ENCODE measurements around the gene ITIH5.
A peak's percentile ranks its signal among the peaks of the same experiment; 100 is the strongest.

ITIH5 gene

GRCh38 chr10:7532723-7533498 lies 133.9 kb downstream of the ITIH5 start:
- Mint-ChIP-seq H3K9me3 (peaks cover 3% of the 10 kb centered on the region), H3K27me3 (ENCODE audit: low read depth) (peaks cover 33% of the 10 kb centered on the region), H3K27ac (peak overlapping the region in 1 of 3 experiments; percentile 4), H3K4me3 (no peak overlapping the region), H3K36me3 (ENCODE audit: low read depth) (no peaks in the 10 kb centered on the region), H3K4me1 (peaks cover 22% of the 10 kb centered on the region)
- TF ChIP-seq, protein P1, sequence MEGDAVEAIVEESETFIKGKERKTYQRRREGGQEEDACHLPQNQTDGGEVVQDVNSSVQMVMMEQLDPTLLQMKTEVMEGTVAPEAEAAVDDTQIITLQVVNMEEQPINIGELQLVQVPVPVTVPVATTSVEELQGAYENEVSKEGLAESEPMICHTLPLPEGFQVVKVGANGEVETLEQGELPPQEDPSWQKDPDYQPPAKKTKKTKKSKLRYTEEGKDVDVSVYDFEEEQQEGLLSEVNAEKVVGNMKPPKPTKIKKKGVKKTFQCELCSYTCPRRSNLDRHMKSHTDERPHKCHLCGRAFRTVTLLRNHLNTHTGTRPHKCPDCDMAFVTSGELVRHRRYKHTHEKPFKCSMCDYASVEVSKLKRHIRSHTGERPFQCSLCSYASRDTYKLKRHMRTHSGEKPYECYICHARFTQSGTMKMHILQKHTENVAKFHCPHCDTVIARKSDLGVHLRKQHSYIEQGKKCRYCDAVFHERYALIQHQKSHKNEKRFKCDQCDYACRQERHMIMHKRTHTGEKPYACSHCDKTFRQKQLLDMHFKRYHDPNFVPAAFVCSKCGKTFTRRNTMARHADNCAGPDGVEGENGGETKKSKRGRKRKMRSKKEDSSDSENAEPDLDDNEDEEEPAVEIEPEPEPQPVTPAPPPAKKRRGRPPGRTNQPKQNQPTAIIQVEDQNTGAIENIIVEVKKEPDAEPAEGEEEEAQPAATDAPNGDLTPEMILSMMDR (IDR thresholded peaks at IDR 0.05; ENCODE audit: unreplicated experiment in 3 of 3): no peak

GRCh38 chr10:7529638-7530037 lies 137.1 kb downstream of the ITIH5 start:
- TF ChIP-seq, protein P1 (IDR thresholded peaks at IDR 0.05; ENCODE audit: unreplicated experiment in 3 of 3): peak in 1 of 3 experiments; percentile 36
- H3K36me3 Mint-ChIP-seq (ENCODE audit: low read depth): no peaks in the 10 kb centered on the region
- H3K4me3 Mint-ChIP-seq: no peak overlapping the region
- H3K4me1 Mint-ChIP-seq: peaks cover 22% of the 10 kb centered on the region
- peaks cover 2% of the 10 kb centered on the region for H3K9me3 Mint-ChIP-seq
- peaks cover 51% of the 10 kb centered on the region for H3K27me3 Mint-ChIP-seq (ENCODE audit: low read depth)
- H3K27ac Mint-ChIP-seq: no peak overlapping the region

GRCh38 chr10:7527468-7527867 lies 139.3 kb downstream of the ITIH5 start:
- Mint-ChIP-seq H3K4me1 (peaks cover 4% of the 10 kb centered on the region), H3K36me3 (ENCODE audit: low read depth) (no peaks in the 10 kb centered on the region), H3K27ac (no peak overlapping the region), H3K27me3 (ENCODE audit: low read depth) (peaks cover 62% of the 10 kb centered on the region), H3K9me3 (no peaks in the 10 kb centered on the region), H3K4me3 (no peak overlapping the region)
- TF ChIP-seq, protein P1 (IDR thresholded peaks at IDR 0.05; ENCODE audit: unreplicated experiment in 3 of 3): no peak

- Mint-ChIP-seq H3K9me3 (no peaks in the 10 kb centered on the region), H3K36me3 (ENCODE audit: low read depth) (no peaks in the 10 kb centered on the region), H3K27me3 (ENCODE audit: low read depth) (peaks cover 54% of the 10 kb centered on the region), H3K27ac (no peak overlapping the region), H3K4me3 (no peak overlapping the region), H3K4me1 (peaks cover 4% of the 10 kb centered on the region)
- TF ChIP-seq, protein P1 (IDR thresholded peaks at IDR 0.05; ENCODE audit: unreplicated experiment in 3 of 3): no peak
Measured at GRCh38 chr10:7526017-7526400, 140.8 kb downstream of the ITIH5 start.

- H3K27ac Mint-ChIP-seq: no peak overlapping the region
- H3K27me3 Mint-ChIP-seq (ENCODE audit: low read depth): peaks cover 56% of the 10 kb centered on the region
Measured at GRCh38 chr10:7525314-7526016, 141.3 kb downstream of the ITIH5 start.

More at GRCh38 chr10:7525314-7526016, 141.3 kb downstream of the ITIH5 start:
- H3K36me3 Mint-ChIP-seq (ENCODE audit: low read depth): no peaks in the 10 kb centered on the region
- TF ChIP-seq, protein P1 (IDR thresholded peaks at IDR 0.05; ENCODE audit: unreplicated experiment in 3 of 3): peak; percentile 83 to 94 (median 88)
- H3K4me1 Mint-ChIP-seq: peaks cover 4% of the 10 kb centered on the region
- no peak overlapping the region for H3K4me3 Mint-ChIP-seq
- H3K9me3 Mint-ChIP-seq: no peaks in the 10 kb centered on the region
